ENCODE measurements around the gene WDR76.

DNA sequence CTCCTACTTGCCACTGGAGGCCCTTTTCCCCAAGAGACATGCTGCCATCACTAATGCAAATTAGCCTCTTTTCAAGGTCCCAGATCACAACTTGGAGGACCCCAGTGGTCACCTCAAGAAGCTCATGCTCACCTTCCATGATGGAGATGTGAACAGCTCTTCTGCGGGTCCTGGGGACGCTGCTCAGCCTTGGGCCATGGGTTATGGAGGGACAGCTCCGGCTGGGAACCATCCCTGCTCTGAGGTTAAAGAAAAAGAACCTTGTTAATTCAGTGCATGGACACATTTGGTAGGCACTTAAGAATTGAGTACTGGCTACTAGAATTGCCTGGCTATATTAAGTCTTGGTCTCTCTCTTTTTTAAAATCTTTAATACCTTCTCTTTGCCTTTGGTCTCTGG lies 56.8 kb downstream of the WDR76 start:
- TF ChIP-seq POLR2A (IDR thresholded peaks at IDR 0.05) (no peak), POLR2AphosphoS5 (IDR thresholded peaks at IDR 0.05) (no peak)
- TF ChIP-seq, protein P1, sequence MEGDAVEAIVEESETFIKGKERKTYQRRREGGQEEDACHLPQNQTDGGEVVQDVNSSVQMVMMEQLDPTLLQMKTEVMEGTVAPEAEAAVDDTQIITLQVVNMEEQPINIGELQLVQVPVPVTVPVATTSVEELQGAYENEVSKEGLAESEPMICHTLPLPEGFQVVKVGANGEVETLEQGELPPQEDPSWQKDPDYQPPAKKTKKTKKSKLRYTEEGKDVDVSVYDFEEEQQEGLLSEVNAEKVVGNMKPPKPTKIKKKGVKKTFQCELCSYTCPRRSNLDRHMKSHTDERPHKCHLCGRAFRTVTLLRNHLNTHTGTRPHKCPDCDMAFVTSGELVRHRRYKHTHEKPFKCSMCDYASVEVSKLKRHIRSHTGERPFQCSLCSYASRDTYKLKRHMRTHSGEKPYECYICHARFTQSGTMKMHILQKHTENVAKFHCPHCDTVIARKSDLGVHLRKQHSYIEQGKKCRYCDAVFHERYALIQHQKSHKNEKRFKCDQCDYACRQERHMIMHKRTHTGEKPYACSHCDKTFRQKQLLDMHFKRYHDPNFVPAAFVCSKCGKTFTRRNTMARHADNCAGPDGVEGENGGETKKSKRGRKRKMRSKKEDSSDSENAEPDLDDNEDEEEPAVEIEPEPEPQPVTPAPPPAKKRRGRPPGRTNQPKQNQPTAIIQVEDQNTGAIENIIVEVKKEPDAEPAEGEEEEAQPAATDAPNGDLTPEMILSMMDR (IDR thresholded peaks at IDR 0.05) = no peak

Measured in prostate gland (tissue), 2 donors.